Hepatocyte (in vitro differentiated cells): ENCODE data around the gene OSBPL5. TPM values are rescaled to one million over a fixed set of nuclear protein-coding genes. Genes with fewer than 3 reads are reported as not detected.
"Not testable (repeated sequence)": the region's sequence is repeated elsewhere in the genome, so short reads cannot be mapped to it uniquely, and the experiment has no call there.

Experiments used
- DNase-seq: peaks from one replicate; pipeline ENCODE4 v3.0.0-alpha.2; 2016; ENCODE audit warnings: low spot score
- H2AFZ ChIP-seq: fragments of 200-600 bp; sonication (generic); 2 replicates; pipeline ENCODE4 v1.6.0; 2016; ENCODE audit warnings: antibody characterized with exemption, mild to moderate bottlenecking
- H3K27ac ChIP-seq: fragments of 200-600 bp; sonication (generic); 2 replicates; pipeline ENCODE4 v1.5.1; 2016; ENCODE audit warnings: mild to moderate bottlenecking
- H3K27me3 ChIP-seq: fragments of 200-600 bp; sonication (generic); 2 replicates; pipeline ENCODE4 v1.6.1; 2016
- H3K36me3 ChIP-seq: fragments of 200-600 bp; sonication (generic); replicated peaks from 2 replicates; pipeline ENCODE4 v1.5.1; 2016; ENCODE audit warnings: low read depth; ENCODE audit not compliant: insufficient read depth
- H3K4me1 ChIP-seq: fragments of 200-600 bp; sonication (generic); 2 replicates; pipeline ENCODE4 v1.5.1; 2016; ENCODE audit warnings: mild to moderate bottlenecking, moderate library complexity; ENCODE audit not compliant: insufficient read depth
- H3K4me2 ChIP-seq: fragments of 200-600 bp; sonication (generic); 2 replicates; pipeline ENCODE4 v1.6.0; 2016
- H3K4me3 ChIP-seq: fragments of 200-600 bp; sonication (generic); 2 replicates; pipeline ENCODE4 v1.5.1; 2016; ENCODE audit warnings: mild to moderate bottlenecking
- H3K79me2 ChIP-seq: fragments of 200-600 bp; sonication (generic); 2 replicates; pipeline ENCODE4 v1.6.0; 2017; ENCODE audit warnings: mild to moderate bottlenecking
- H3K9me2 ChIP-seq: fragments of 200-600 bp; sonication (generic); replicated peaks from 2 replicates; pipeline ENCODE4 v1.6.0; 2017; ENCODE audit warnings: mild to moderate bottlenecking; ENCODE audit not compliant: insufficient read depth
- H3K9me3 ChIP-seq: fragments of 200-600 bp; sonication (generic); 2 replicates; pipeline ENCODE4 v1.5.1; 2016; ENCODE audit warnings: low read depth, mild to moderate bottlenecking
- H4K20me1 ChIP-seq: fragments of 200-600 bp; sonication (generic); 2 replicates; pipeline ENCODE4 v1.6.0; 2016; ENCODE audit warnings: mild to moderate bottlenecking; ENCODE audit not compliant: insufficient read depth, poor library complexity, severe bottlenecking
- CTCF ChIP-seq: fragments of 200-600 bp; sonication (generic); IDR thresholded peaks from 2 replicates; pipeline ENCODE4 v1.5.1; 2016; ENCODE audit warnings: antibody characterized with exemption, mild to moderate bottlenecking; ENCODE audit not compliant: poor library complexity
- EZH2 ChIP-seq: fragments of 200-600 bp; sonication (generic); IDR thresholded peaks from 2 replicates; pipeline ENCODE4 v1.6.1; 2016; ENCODE audit warnings: antibody characterized with exemption, mild to moderate bottlenecking, borderline replicate concordance
- EZH2phosphoT487 ChIP-seq: fragments of 200-600 bp; sonication (generic); IDR thresholded peaks from one replicate; pipeline ENCODE4 v1.6.1; 2018; ENCODE audit warnings: antibody characterized with exemption, mild to moderate bottlenecking, low read depth, moderate library complexity; ENCODE audit not compliant: unreplicated experiment, severe bottlenecking
- WGBS: methylation state at CpG from one replicate; pipeline ENCODE4 v1.1.6; 2016; ENCODE audit warnings: low lambda C conversion rate; ENCODE audit errors: missing lambda C conversion rate; 5-methylcytosine and 5-hydroxymethylcytosine counted together
- polyA plus RNA-seq: library from polyadenylated mRNA; unstranded; fragments of >200 nt; fragmentation: Nextera tagmentation; extraction: Ambion mirVana; gene quantifications from 2 replicates; pipeline ENCODE4 v1.2.1, GENCODE V29; 2016
- total RNA-seq: library from RNA; depleted of rRNA; stranded (reverse); fragments of >200 nt; gene quantifications from 2 replicates; pipeline ENCODE4 v1.2.3, GENCODE V29; 2014

The OSBPL5 gene
- total and polyA plus RNA-seq, 2 experiments from 2014 or later = 9.0 to 12.5 TPM

- TF ChIP-seq EZH2phosphoT487 = no peak
- no peak for TF ChIP-seq EZH2
- no peak for TF ChIP-seq CTCF
- Histone ChIP-seq H3K9me3 (no peaks in the 10 kb centered on the region), H3K36me3 (peaks cover 3% of the 10 kb centered on the region), H2AFZ (no peak overlapping the region), H3K27me3 (no peaks in the 10 kb centered on the region), H3K4me1 (no peaks in the 10 kb centered on the region), H3K79me2 (no peaks in the 10 kb centered on the region), H3K4me3 (no peak overlapping the region), H3K27ac (no peak overlapping the region), H4K20me1 (no peaks in the 10 kb centered on the region), H3K4me2 (no peak overlapping the region), H3K9me2 (no peaks in the 10 kb centered on the region)
- no peak for DNase-seq
- 94% methylated on average over 26 of the region's 26 CpGs for WGBS
Observed at GRCh38 chr11:3120071-3120792, 44.9 kb downstream of the OSBPL5 start.

- no peak overlapping the region for H3K27ac ChIP-seq
- H3K36me3 ChIP-seq = peaks cover 3% of the 10 kb centered on the region
- 91% methylated on average over 14 of the region's 14 CpGs for WGBS
Observed at GRCh38 chr11:3119141-3119821, 45.8 kb downstream of the OSBPL5 start.

GRCh38 chr11:3115321-3115720 is 49.8 kb downstream of the OSBPL5 start:
- Histone ChIP-seq H3K4me3 (no peak overlapping the region), H3K9me3 (no peaks in the 10 kb centered on the region), H3K27ac (no peak overlapping the region), H3K4me1 (peaks cover 4% of the 10 kb centered on the region), H3K9me2 (no peaks in the 10 kb centered on the region), H4K20me1 (no peaks in the 10 kb centered on the region), H3K27me3 (no peaks in the 10 kb centered on the region), H3K79me2 (no peaks in the 10 kb centered on the region), H3K4me2 (no peak overlapping the region), H2AFZ (no peak overlapping the region), H3K36me3 (peaks cover 3% of the 10 kb centered on the region)
- WGBS = 98% methylated on average over 3 of the region's 3 CpGs
- no peak for TF ChIP-seq EZH2
- no peak for TF ChIP-seq EZH2phosphoT487
- TF ChIP-seq CTCF = no peak
- DNase-seq = no peak

More at GRCh38 chr11:3119141-3119821, 45.8 kb downstream of the OSBPL5 start:
- Histone ChIP-seq H3K4me2 (no peak overlapping the region), H3K4me3 (no peak overlapping the region), H3K79me2 (no peaks in the 10 kb centered on the region), H3K27me3 (no peaks in the 10 kb centered on the region), H3K4me1 (no peaks in the 10 kb centered on the region), H3K9me2 (no peaks in the 10 kb centered on the region), H4K20me1 (no peaks in the 10 kb centered on the region), H2AFZ (no peak overlapping the region), H3K9me3 (no peaks in the 10 kb centered on the region)
- TF ChIP-seq CTCF (no peak), EZH2phosphoT487 (no peak), EZH2 (no peak)
- no peak for DNase-seq

GRCh38 chr11:3113661-3114060 is 51.4 kb downstream of the OSBPL5 start:
- H3K36me3 ChIP-seq = not testable (repeated sequence)

More at GRCh38 chr11:3113661-3114060, 51.4 kb downstream of the OSBPL5 start:
- H4K20me1 ChIP-seq, H3K4me1 ChIP-seq, DNase-seq, H3K79me2 ChIP-seq, H2AFZ ChIP-seq, H3K4me3 ChIP-seq, H3K9me2 ChIP-seq, H3K9me3 ChIP-seq, H3K27me3 ChIP-seq, H3K4me2 ChIP-seq, H3K27ac ChIP-seq: not testable (repeated sequence)
